NCI-H1694 treated with DMSO at 0.1 percent for 48 hours (cell line): ENCODE data around the gene CADPS.

Experiments
- DNase-seq: peaks from one replicate; lab custom pipeline; 2025; lab: John Stamatoyannopoulos, UW

Gene CADPS

DNA sequence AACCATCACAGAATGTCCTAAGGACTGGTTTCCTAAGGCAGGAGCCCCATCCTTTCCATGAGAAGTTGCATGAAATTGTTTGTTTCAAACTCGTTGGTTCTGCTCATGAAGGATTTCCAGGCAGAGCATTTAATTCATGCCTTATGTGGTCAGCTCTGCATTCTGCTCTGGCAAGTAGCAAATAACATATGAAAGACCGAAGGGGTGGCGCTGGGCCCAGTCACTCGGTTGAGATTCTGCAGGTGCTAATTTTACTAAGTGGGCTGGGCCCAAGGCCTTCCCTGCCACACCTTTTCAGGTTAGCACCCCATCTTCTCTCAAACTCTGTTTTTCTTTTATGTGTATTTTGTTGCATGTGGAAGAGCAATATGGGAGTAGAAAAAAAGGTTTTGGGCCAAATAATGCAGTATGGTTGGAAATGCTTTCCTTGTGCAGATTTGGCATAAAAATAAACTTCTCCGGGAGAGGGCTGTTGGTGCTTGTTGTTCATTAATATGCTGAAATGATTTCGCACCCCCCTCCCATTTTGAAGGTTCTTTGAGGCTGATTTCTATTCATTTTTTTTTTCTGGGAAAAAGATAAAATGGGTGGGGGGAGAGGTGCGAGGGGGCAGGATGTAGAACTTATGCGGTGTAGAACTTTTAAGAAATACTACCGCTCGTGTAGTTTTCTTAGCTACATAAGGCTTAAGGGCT lies 318.9 kb downstream of the CADPS start:
- DNase-seq, result no peak

GRCh38 chr3:62554264-62554799 lies 320.9 kb downstream of the CADPS start:
- no peak for DNase-seq

DNA sequence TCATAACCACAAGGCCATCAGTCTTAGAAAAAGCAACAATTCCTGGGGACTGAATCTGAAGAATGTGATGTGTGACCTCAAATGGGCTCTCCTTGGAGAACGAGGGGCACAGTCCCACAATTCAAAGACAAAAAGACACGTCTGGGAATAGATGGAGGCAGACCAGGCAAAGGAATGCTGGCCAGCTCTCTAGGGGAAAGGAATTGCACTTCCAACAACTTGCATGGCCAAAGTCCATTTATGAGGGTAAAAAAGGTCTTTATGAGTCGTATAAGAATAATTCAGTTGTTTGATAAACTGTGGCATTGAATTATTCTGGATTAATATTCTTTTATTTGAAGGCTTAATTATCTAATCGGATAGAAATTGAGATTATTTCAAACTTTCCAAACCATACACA lies 321.4 kb downstream of the CADPS start:
- DNase-seq, result no peak

DNA sequence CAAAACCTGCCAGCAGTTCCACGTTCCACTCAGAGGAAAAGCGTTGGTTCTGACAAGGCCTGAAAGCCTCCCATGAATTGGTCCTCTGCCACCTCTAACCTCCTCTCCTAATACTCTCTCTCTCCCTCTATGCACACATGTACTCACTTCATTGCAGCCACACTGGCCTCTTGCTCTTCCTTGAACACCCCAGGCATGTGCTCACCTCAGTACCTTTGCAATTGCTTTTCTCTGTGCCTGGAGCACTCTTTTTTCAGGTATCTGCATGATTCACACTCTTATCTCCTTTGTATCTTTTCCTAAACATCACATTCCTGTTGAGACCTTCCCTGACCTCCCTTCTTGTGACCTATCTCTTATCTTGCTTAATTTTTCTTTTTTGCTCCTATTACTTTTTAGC lies 323.7 kb downstream of the CADPS start:
- DNase-seq, result no peak

DNA sequence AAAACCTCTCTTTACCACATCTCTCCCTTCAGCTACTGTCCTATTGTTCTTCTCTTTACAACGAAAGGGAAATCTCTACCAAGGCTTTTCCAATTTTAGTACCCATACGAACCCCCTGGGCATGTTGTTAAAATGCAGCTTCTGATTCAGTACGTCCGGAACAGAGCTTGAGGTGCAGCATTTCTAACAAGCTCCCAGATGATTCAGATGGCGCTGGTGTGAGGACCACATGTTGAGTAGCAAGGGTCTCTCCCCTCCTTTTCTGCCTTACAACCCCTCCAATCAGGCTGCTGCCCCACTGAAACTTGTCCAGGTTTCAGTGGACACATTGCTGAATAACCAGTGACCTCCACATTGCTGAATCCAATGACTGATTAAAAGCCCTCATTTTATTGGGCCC lies 324.8 kb downstream of the CADPS start:
- DNase-seq, result no peak

- DNase-seq, result no peak
These were observed 326.5 kb downstream of the CADPS start for GRCh38 chr3:62548528-62549205.

- DNase-seq, result no peak
These were observed 328.9 kb downstream of the CADPS start for GRCh38 chr3:62546266-62546665.

DNA sequence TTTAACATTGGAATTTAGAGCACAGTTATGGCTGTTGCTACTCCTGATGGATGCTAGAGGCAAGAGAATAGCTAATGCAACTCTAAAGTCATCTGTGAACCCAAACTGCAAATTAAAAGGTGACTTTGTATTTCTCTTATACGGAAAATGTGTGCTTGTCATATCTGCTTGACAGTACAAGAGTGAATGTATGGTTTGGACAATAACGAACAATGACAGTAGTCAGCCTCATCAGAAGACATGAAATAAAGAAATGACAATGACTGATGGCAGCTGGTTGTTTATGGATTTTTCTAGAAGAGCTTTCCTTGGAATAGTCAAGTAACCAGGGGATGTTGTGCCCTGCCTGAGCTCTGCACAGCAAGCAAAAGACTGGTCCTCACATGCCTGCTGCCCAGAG lies 333.0 kb downstream of the CADPS start:
- DNase-seq, result no peak

DNA sequence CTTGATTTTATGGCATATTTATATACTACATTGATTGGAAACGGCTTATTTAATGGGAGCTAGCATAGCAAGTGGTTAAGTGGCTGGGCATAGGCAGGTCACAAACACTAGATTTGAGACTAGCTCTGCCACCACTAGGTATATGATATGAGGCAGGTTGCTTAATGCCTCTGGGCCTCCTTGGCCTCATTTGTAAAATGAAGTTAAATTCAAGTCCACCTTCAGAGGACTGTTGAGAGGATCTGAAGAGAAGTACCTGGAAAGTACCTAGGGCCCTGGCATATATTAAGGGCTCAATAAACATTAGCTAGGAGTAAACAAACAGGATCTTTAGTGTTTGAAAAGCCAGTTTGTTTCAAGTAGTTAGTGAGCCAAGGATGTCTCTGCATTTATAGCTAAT lies 335.5 kb downstream of the CADPS start:
- no peak for DNase-seq

DNA sequence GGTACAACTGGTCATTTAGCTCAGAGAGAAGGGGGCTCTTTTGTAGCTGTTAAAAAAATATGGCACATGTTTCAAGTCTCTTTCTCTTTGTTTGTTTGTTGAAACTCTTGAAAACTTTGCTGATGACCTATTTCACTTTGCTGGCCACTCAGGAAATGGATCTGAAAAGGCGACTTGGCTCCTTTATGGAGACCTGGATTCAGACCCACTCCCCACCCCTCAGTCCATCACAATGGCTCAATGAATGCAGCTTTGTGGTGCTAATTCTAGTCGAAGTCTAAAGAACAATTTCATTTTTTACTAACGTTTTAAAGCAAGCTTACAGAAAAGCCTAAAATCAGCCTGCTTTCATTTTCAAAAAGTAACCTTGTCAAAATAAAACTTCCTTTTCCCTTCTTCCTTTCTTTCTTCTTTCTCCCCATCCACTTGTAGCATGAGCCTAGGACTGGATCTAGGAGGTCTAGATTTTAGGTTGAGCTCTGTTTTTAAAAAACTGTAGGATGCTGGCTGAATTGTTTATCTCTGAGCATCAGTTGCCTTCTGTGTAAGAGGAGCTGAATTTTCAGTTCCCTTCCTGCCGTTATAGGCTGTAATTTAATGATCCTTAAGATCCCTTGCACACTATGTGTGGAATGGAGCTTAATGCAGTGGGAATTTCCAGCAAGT lies 336.4 kb downstream of the CADPS start:
- DNase-seq, result no peak

DNA sequence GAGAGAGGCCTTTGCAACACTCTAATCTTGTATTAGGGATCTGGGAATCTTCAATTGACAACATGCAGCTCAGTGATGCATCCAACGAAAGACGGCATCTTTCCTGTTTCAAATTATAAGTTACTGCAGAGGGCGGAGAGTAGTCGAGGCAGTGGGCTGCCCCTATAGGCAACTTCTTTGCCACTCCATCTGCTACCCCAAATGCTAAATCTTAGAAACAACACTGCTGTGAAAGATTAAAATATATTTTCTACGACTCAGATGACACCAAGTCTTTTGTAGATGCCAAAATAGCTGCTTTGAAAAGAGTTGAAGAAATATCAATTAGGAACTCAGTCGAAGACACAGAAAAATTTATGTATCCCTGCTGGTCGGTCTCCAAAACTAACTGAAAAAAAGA lies 340.9 kb downstream of the CADPS start:
- no peak for DNase-seq

- no peak for DNase-seq
These were observed 342.4 kb downstream of the CADPS start for GRCh38 chr3:62532796-62533195.

DNA sequence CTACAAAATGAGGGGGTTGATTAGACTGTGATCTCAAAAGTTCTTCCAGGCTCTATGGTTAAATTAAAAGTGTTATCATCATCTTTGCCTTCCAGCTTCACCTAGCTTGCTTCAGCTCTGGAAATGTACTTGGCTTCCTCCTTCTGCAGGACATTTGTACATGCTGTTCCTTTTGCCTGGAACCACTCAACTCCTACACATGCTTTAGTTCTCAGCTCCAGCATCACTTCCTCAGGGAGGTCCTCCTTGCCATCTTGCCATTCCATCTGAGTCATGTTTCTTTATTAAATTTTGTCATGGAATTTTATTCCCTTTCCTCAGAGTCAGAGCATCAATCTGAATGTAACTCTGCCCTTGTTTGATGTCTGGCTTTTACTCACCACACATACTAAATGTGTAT lies 343.2 kb downstream of the CADPS start:
- DNase-seq, result no peak

DNA sequence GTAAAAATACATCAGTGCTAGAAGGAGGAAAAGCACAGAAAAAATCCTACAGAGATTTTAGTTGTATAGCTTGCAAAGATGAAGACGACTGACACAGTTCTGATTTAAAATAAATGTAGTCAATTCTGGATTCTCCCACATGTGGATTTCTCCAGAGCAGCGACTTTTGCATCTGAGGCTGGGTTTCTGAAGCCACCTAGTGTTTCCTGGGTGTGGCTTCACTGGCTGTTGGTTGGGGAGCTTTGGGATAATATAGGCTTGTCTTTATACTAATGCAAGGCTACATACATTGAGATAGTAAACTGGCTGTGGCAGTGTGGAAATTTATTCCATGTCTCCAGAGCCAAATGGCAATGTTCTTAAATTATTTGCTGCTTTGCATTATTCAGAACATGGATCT lies 343.7 kb downstream of the CADPS start:
- DNase-seq, result no peak

- DNase-seq, result no peak
These were observed 346.0 kb downstream of the CADPS start for GRCh38 chr3:62529230-62529629.

GRCh38 chr3:62527474-62527873 lies 347.7 kb downstream of the CADPS start:
- DNase-seq, result no peak

DNA sequence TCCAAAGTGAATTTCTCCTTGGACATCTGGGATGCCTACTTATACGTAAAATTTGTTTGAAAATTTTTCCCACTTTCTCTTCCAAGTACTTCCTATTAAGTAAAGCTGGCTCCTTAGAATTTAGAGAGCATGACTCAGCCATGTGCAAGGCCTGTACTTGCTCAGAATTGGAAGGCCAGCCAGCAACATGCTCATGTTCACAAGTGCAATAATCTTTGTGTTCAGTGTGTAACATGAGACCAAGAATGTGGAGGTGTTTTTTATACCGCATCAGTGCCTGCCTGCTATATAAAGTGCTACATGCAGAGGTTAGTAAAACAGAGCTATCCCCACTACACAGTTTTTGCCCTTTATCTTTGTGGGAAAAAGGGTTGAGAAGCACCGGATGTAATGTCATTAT lies 349.9 kb downstream of the CADPS start:
- DNase-seq, result no peak

- no peak for DNase-seq
These were observed 351.5 kb downstream of the CADPS start for GRCh38 chr3:62523672-62524071.

GRCh38 chr3:62521464-62522105 lies 353.6 kb downstream of the CADPS start:
- no peak for DNase-seq

DNA sequence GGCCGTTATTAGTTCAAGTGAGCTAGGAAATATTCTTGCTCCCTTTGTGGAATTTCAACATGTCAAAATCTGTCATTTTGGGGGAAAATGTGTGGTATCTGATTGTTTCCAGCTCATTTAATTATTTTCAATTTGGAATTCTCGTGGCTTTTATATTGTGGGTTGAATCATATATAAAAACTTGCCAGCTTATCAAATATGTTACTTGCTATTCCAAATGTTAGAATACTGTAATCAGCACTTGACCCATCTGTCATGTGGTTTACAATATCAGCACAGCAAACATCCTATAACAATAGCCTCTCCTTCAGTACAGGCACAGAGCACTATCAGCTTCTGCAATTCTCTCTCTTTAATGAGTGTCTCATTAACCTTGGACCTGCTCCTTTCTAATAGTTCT lies 371.7 kb downstream of the CADPS start:
- peak; percentile 49 for DNase-seq

DNA sequence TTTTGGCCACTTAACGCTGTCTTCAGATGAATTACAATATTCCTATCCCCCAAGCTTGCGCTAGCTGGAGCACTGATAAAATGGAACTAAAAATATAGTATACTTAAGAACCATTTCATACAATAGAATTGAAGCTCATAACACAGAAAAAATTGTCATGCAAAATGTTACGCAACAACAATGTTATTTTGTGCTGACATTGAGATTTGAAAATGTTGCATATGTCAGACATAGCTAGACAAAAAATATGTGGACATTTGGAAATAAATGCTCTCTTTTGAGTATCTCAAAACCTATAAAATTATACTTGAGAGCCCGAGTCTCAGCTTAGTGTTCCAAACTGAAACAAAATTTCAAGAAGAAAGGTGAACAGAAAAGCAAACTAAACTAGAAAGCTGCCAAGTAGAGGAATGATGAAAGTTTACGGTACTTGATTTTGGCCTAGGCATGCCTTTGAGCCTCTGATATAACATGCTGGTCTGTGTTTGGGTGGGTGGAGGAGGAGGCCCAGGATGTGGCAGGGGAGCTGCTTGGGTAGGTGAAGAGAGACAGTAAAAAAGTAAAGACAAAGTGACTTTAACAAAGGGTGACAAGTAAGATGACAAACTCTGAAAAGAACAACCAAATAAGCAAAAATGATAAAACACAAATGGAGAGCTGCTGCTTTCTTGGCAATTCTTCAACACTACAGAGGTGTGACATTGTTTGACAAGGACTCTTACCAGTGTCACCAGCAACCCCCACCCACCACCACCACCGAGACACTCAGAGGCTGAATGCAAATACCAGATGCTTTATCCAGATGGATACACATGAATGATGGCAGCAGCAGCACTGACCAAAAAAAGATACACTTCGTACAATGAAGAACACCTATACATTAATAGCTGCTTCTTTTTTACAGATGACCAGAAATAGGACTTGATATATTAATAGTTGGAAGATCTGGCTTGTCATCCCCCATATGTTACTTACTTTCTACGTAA lies 372.6 kb downstream of the CADPS start:
- DNase-seq, result peak; percentile 52
